Esophagus squamous epithelium (tissue), 5 donors: ENCODE results near the gene LIMK2. TPM values are rescaled to one million over a fixed set of nuclear protein-coding genes. Genes with fewer than 3 reads are reported as not detected.

ENCODE experiments used
- DNase-seq: peaks from one replicate; lab custom pipeline; 2025; lab: John Stamatoyannopoulos, UW
- H3K27ac ChIP-seq, 4 donors: fragments of 200-600 bp; sonication (generic); one replicate each; pipeline ENCODE4 v1.5.1; 2016 to 2019; ENCODE audit warnings: mild to moderate bottlenecking in 1 of 4
- H3K27me3 ChIP-seq, 4 donors: fragments of 200-600 bp; sonication (generic); 1 replicate in 3 of 4; 2 replicates in 1 of 4; pipeline versions ENCODE4 v1.5.1 to v1.6.0; 2017 to 2021; ENCODE audit warnings: antibody characterized with exemption in 1 of 4
- H3K36me3 ChIP-seq, 3 donors: fragments of 200-600 bp; sonication (generic); one replicate each; pipeline ENCODE4 v1.5.1; 2016 to 2019
- H3K4me1 ChIP-seq, 3 donors: fragments of 200-600 bp; sonication (generic); one replicate each; pipeline ENCODE4 v1.5.1; 2017 to 2019
- H3K4me3 ChIP-seq, 4 donors: fragments of 200-600 bp; sonication (generic); 1 replicate in 3 of 4; 2 replicates in 1 of 4; pipeline ENCODE4 v1.5.1; 2016 to 2019; ENCODE audit warnings: mild to moderate bottlenecking in 2 of 4, moderate library complexity in 1 of 4
- H3K9me3 ChIP-seq, 3 donors: fragments of 200-600 bp; sonication (generic); one replicate each; pipeline ENCODE4 v1.5.1; 2016 to 2019
- CTCF ChIP-seq, 6 experiments: fragments of 450-650 bp in 4 of 6; fragments of 200-600 bp in 2 of 6; sonication (generic) in 2 of 6; IDR thresholded peaks; one replicate each; pipeline ENCODE4 v1.5.1; 2016 to 2019; ENCODE audit warnings: antibody characterized with exemption in 6 of 6, mild to moderate bottlenecking in 4 of 6, moderate library complexity in 4 of 6
- POLR2A ChIP-seq, 4 donors: fragments of 450-650 bp; IDR thresholded peaks; one replicate each; pipeline ENCODE4 v1.6.1; 2017; ENCODE audit warnings: antibody characterized with exemption in 4 of 4, mild to moderate bottlenecking in 4 of 4, moderate library complexity in 3 of 4
- WGBS, 2 donors: methylation state at CpG; one replicate each; pipeline ENCODE4 v1.1.5; 2018; 5-methylcytosine and 5-hydroxymethylcytosine counted together
- intact Hi-C: fragments of 100-400 bp; cut with DNase I; formaldehyde crosslinking; loops from one replicate; pipeline ENCODE4 v1.15.0; 2022
- total RNA-seq, 4 donors: library from RNA; depleted of rRNA; stranded (reverse); fragments of >200 nt; gene quantifications; one replicate each; pipeline ENCODE4 v1.1.0, GENCODE V29; 2016
- donor health status: DM: yes; HTN: yes; CAD: no.

The LIMK2 gene
- total RNA-seq, 4 donors from 2014 or later: 61.8 to 134 (median 109) TPM

DNA sequence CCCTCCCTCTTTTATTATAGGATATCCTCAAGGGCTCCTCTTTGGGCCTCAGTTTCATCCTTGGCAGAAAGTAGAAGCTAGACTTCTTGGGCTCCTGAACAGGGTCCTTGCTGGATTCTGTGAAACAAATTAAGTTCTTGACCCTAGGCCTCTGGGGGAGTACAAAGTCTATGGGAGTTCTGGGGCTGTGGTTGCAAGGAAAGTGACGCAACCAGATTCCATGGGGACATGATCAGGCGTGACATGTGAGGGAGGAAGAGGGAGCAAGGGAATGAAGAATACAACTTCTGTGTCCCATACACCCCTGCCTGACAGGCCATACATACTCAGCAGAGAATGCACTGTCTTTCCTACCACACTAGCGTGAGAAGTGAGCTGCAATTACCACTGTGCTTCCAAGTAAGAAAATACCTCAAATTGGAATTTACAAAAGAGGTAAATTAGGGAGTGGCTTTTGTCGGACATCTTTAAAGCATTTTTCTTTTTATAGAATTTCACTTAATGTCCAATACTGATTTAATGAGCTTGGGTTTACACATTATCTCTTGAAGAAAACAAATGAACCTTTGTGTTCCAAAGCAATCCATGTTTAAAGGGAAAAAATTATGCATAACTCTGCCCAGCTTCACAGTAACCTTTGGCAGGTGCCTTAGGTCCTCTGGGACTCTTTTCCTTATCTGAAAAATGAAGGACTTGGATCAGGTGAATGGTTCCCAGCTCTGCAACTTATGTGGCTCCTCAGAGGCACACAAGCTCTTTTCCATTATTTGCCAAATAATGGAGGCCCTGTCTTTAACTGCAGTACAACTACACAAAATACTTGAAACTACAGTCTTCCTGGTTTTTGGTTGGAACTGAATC, 38.9 kb downstream of the LIMK2 start:
- 21 to 42% methylated on average over 4 of the region's 4 CpGs for WGBS, 2 donors
- H3K4me3 ChIP-seq: peak overlapping the region; percentile 68 to 74 (median 70)
- H3K27ac ChIP-seq: peak overlapping the region; percentile 89 to 93 (median 90)
- peaks cover 24 to 87% (median 28%) of the 10 kb centered on the region in 3 donors for H3K4me1 ChIP-seq
- no peaks in the 10 kb centered on the region for H3K9me3 ChIP-seq
- intact Hi-C loops: no loop called here
- no peaks in the 10 kb centered on the region for H3K27me3 ChIP-seq
- DNase-seq: no peak
- TF ChIP-seq POLR2A (IDR thresholded peaks at IDR 0.05) (no peak), CTCF (IDR thresholded peaks at IDR 0.05) (no peak)
- no peaks in the 10 kb centered on the region for H3K36me3 ChIP-seq

- H3K4me1 ChIP-seq: peaks cover 16 to 71% (median 17%) of the 10 kb centered on the region in 3 donors
- peak overlapping the region in 1 of 4 donors; percentile 9 for H3K4me3 ChIP-seq
- H3K36me3 ChIP-seq: peaks cover 0 to 19% (median 6%) of the 10 kb centered on the region in 3 donors
- WGBS, 2 donors: 83% methylated on average over 1 of the region's 4 CpGs; no CpG with 5 or more reads in 1 of the 2 donors
- DNase-seq: no peak
- no peak for TF ChIP-seq POLR2A (IDR thresholded peaks at IDR 0.05)
- TF ChIP-seq CTCF (IDR thresholded peaks at IDR 0.05): peak in 4 of 6 experiments; percentile 6 to 43 (median 21)
- H3K27ac ChIP-seq: peak overlapping the region; percentile 71 to 93 (median 86)
- no peaks in the 10 kb centered on the region for H3K9me3 ChIP-seq
- no peaks in the 10 kb centered on the region for H3K27me3 ChIP-seq
- intact Hi-C loops: no loop called here
Measured at GRCh38 chr22:31253949-31254348, 41.9 kb downstream of the LIMK2 start.

- Histone ChIP-seq H3K4me3 (no peak overlapping the region), H3K36me3 (peaks cover 28 to 79% (median 47%) of the 10 kb centered on the region in 3 donors), H3K27me3 (no peaks in the 10 kb centered on the region), H3K27ac (no peak overlapping the region), H3K4me1 (peaks cover 5 to 11% (median 5%) of the 10 kb centered on the region in 3 donors), H3K9me3 (no peaks in the 10 kb centered on the region)
- DNase-seq: no peak
- 89 to 94% methylated on average over 3 to 6 of the region's 8 CpGs for WGBS, 2 donors
- TF ChIP-seq CTCF (IDR thresholded peaks at IDR 0.05) (no peak), POLR2A (IDR thresholded peaks at IDR 0.05) (no peak)
- intact Hi-C loops: no loop called here
Measured at GRCh38 chr22:31259798-31260473, 47.8 kb downstream of the LIMK2 start.

GRCh38 chr22:31260474-31260856, 48.4 kb downstream of the LIMK2 start:
- H3K27me3 ChIP-seq: no peaks in the 10 kb centered on the region
- no peak overlapping the region for H3K4me3 ChIP-seq
- H3K4me1 ChIP-seq: peaks cover 0 to 6% (median 0%) of the 10 kb centered on the region in 3 donors
- no peaks in the 10 kb centered on the region for H3K9me3 ChIP-seq
- peaks cover 28 to 85% (median 49%) of the 10 kb centered on the region in 3 donors for H3K36me3 ChIP-seq
- TF ChIP-seq CTCF (IDR thresholded peaks at IDR 0.05) (no peak), POLR2A (IDR thresholded peaks at IDR 0.05) (no peak)
- no peak for DNase-seq
- no peak overlapping the region for H3K27ac ChIP-seq
- WGBS, 2 donors: 77 to 79% methylated on average over 3 of the region's 3 CpGs
- intact Hi-C loops: no loop called here
